Middle frontal gyrus (tissue), 1 donor: Measurements from ENCODE around the gene LRRC75A.

ENCODE experiments used
- DNase-seq: peaks from one replicate; pipeline ENCODE4 v3.0.0-alpha.2; 2015; ENCODE audit warnings: low spot score; ENCODE audit errors: extremely low spot score

LRRC75A gene

GRCh38 chr17:16473044-16474011 is 18.7 kb downstream of the LRRC75A start:
- DNase-seq, result no peak

DNA sequence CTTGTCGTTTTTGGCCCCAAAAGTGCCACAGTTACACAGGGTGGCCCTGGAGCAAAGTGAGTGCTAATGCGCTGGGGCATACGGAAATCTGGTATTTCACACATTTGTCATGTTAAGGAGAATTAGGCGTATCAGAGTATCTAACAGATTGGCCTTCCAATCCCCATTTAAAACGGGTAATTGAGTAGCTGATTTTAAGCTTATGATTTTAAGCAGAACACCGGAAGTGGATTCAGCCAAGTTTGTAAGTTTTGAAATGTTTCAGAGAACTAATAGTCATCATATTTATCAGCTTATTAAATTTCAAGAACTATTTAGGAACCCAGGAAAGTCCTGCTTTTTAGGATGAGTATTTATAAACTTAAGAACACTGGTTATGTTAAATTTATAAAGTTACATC is 19.5 kb downstream of the LRRC75A start:
- no peak for DNase-seq

GRCh38 chr17:16471295-16471694 is 20.7 kb downstream of the LRRC75A start:
- DNase-seq, result no peak

DNA sequence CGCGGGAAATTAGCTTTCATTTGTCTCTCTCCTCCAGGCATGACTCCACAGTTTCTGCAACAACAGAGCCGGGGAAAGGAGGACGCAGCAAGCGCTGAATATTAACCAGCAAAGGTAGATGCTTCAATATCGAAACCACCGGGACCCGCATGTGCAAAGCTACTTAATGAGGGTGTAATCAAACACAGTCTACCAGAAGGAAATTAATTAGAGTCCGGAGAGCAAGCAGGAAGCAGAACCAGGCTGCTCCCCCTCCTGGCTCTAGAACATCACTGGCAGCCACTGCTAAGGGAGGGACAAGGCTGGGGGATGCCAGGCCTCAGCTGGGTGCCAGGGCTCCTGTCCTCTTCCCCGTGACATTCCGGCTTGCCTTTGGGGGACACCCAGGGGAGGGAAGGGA is 21.7 kb downstream of the LRRC75A start:
- no peak for DNase-seq

- no peak for DNase-seq
These were observed 23.5 kb downstream of the LRRC75A start for GRCh38 chr17:16468428-16468992.

DNA sequence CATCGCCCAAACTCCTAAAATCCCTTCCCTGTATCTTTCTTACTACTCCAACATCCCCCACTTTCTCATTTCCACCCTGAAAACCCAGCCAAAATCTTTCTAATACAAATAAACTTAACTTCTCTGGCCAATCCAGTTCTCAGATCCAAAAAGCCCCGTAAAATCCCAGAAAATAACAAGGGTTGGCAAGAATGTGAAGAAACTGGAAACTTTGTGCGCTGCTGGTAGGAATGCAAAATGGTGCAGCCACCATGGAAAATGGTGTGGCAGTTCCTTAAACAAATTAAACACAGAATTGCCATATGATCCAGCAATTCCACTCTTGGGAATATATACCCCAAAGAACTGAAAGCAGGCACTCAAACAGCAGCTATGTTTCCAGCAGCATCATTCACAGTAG is 24.1 kb downstream of the LRRC75A start:
- no peak for DNase-seq

DNA sequence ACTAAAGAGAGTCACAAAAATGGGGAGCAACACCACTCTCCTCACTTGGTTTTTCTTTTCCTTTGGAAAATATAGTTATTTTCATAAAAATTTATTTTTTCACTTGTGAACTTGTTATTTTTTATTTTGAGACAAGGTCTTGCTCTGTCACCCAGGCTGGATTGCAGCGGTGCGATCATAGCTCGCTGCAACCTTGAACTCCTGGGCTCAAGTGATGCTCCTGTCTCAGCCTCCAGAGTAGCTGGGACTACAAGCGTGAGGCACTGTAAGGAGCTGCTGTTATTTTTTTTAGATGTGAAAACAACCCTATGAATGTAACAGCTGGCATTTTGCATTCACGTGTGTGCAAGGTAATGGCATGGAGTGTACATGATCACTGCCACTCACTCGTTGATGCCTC is 24.9 kb downstream of the LRRC75A start:
- no peak for DNase-seq

GRCh38 chr17:16466407-16466806 is 25.6 kb downstream of the LRRC75A start:
- no peak for DNase-seq

DNA sequence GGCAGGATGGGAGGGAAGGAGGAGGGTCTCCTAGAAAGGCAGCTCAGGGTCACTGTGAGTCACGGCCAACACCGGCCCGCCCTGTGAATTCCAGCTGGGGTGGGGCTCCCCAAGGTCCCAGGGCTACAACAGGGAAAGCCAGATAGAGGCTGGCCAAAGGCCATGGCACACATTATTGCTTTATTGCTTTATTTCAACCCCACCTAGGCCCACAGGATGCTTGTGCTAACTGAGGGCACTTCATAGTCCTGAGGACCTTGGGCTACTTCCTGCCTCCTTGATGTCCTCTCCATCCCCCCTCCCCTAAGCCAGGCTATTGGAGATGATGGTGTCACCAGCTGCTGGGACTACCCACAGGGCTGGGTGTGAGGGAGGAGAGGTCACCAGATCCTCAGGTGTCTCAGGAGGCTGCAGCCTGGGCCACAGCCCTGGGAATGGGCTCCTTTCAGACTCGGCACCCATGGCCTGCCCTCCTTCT is 26.1 kb downstream of the LRRC75A start:
- no peak for DNase-seq

DNA sequence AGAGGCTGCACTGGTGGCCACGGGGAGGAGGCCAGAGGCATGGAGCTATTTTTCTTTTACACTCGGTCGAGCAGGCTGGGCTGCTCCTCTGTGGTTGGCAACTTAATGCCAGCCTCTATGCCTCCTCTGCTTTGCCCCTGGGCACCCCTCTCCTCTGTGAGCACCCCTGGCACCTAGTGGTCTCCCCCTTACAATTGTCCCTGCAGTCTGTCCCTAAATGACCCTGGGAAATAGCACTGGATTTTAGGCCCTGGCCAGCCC is 27.0 kb downstream of the LRRC75A start:
- DNase-seq, result no peak

DNA sequence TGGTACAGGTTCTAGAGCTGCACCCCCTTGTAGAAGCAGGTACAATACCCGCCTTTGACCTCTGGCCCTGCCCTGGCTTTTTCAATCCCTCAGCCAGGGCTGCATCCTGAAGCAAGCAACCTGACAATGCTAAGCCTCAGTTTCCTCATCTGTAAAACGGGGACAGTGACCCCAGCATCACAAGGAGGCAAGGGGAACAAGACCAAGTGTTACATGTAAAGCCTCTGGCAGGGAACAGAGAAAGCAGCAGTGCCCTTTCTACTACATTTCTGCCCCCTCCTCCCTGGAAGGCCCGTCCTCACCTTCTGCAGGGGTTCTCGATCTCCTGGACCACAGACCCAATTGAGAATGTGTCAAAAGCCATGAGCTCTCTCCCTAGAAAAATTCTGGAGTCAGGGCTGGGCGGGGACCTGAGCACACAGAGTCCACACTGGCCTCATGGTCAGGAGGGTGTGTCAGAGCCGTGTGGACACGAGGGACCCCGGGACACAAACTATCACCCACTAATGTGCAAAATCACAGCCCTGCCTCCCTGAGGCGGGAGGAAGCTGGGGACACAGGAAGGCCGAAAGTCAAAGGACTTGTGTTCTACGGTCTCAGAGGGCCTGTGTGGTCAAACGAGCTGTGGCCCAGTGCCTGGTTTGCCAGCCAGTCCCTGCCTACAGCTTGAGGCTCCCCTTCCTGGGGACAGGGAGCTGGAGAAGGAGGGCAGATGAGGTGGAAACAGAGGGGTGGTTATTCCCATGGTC is 27.5 kb downstream of the LRRC75A start:
- no peak for DNase-seq

DNA sequence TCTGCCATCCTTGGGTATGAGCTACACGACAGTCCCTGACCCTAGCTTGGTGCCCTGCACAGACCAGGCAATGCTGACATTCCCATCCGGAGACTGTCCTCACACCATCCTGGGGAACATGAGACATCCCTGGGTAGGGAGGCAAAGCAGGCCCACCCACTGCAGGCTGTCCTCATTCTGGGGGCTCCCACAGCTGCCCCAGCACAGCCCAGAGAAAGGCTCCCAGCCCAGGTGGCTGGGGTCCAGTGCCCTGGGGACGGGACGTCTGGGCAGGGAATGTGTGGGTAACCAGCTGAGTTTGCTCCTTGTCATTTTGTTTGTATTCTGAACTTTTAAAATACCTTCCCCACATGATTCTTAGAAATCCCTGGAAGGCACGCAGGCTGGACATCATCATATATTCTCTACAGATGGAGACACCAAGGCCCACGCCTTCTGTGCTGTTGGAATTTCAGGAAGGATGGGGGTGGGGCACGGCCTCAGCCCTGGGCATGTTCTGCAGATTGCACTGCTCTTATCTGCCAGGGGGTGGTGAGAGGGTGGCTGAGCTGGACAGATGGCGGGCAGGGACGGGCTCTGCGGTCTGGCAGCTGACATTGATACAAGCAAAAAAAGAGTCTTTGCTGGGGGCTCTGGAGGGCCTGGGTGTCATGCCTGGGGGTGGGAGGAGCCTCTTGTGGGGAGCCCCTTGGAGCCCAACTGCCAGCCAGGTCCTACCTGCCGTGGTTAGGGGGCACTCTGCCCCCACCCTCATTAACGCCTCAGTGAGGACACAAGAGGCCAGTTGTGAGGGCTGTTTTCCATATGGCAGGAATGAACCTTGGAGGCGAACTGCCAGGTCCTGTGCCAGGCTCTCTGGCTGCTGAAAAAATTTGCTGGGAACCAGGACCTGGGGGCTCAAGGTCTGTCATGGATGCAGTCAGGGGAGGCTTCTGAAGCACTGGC is 28.4 kb downstream of the LRRC75A start:
- DNase-seq, result no peak

DNA sequence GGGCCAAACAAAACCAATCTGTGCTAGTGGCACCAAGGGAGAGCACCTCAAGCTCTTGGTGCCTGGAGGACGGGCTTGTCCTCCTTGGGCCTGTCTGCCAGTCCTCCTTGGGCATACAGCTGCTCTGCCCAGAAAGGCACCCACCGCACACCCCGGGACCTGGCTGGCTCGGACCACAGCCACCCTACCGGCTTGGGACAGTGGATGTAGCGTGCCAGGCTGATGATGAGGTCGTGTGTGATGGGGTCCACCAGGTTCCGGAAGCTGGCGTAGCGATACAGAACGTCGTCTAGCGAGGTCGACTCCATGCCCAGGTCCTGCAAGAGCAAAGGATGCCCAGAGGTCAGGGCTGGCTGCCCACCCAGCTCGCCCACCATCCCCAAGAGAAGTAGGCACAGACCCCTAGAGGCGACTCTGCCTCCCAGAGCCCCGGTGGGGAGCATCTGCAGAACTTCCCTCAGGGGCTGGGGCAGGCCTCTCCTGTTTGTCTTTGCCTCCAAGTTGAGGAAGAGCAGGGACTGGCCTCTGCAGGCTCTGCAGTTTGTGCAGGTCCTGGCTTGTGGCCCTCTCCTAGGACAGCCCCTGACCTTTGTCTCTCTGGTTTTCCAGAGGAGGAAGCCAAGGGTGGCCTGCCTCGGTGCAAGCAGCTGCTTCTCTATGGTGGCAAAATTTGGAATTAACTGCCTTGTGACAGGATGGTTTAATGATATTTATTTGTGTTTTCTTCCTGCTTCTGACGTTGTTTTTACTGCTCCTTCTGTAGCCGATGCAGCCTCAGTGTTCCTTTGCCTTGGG is 29.7 kb downstream of the LRRC75A start:
- DNase-seq, result no peak

DNA sequence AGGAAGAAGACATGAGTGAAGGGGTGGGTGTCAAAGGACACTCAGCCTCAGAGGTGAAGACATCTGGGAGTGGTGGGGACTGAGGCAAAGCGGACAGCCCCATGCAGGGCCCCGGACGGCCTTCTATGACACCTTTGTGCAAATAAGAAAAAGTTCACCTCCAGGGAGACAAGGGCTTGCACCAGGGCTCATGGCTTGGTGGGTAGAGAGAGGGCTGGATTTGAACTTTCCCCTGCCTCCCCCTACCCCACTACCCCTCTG is 30.5 kb downstream of the LRRC75A start:
- no peak for DNase-seq

DNA sequence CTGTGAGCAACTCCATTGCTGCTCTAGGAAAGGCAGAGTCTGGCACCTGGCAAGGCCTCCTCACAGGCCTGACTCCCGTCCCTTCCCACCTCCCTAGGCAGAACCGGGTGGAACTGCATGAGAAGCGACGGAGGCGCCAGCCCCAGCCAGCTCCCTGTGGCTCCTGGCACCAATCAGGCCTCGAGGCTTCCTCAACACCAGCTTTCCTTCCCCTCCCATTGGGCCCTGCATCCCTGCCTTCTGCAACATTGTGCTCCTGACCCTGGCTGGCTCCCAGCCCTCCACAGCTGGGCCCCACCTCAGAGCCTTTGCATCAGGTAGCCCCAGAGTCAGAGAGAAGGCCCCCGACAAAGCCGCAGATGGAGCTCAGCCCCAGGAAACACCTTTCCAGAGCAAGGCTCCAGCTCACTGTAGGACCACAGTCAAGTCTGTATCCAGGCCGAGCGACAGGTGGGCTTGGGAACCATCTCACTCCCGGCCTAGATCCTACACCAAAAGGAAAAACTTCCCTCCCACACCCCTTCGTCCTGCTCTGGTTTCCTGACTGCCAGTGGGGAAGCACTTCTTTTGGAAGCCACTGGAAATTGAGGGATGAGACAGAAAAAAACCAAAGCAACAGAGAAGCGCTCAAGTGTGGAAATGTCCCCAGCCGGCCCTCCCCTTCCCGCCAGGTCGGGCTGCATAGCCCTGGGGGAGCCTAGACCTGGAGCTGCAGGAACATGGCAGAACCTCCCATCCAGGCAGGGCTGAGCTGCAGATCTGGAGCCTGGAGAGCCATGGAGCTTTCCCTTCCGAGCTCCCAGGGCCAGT is 31.0 kb downstream of the LRRC75A start:
- no peak for DNase-seq

GRCh38 chr17:16459855-16460550 is 32.0 kb downstream of the LRRC75A start:
- DNase-seq, result no peak

DNA sequence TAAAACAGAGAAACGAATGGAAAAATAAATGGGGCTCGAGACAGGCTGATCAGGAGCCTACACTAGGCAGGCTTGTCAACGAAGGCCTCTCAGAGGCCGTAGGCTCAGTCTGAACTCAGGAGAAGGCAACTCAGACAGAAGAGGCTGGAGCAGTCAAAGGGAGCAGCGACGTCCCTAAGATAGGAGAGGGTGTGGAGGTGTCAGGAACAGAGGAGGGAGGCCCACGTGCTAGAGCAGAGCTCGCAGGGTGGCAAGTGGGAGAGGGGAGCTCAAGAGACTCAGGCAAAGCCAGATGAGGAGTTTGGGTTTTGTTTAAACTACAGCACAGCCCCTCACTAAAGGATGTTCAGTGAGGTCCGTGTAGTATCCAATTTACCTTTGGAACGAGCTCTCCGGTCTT is 32.7 kb downstream of the LRRC75A start:
- no peak for DNase-seq

DNA sequence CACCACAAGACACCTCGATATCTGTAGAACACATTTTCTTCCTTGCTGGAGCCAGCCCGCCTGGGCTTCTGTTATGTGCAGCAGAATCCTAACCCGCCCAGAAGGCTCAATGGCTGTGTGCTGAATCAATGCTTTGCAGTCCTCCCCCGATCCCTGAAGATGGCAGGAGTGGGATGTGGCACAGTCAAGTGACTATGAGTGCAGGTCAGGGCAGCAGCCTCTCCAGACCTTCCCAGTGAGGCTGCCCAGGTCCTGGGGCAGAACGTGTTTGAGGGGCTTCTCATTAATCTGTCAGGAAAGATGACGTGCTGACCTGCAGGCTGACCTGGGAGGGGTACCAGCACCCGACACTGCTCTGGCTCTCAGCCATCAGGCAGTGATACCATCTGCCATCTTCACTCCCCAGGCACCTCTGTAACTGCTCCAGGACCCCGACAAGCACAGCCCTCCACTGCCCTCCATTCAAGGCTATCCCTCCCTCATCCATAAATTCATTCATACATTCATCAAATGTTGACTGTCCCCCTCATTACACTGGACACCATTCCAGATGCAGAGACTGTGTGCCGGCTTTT is 35.2 kb downstream of the LRRC75A start:
- no peak for DNase-seq
